Activated naive CD4-positive, alpha-beta T cell treated with anti-CD3 and anti-CD28 coated beads, Interleukin-2, amount 50 U/mL, for 24 hours (primary cell): Measurements from ENCODE around the gene COL28A1.
"Not testable (repeated sequence)": the region's sequence is repeated elsewhere in the genome, so short reads cannot be mapped to it uniquely, and the experiment has no call there.

Experiments used
- H3K27ac Mint-ChIP-seq: one replicate; pipeline ENCODE4 v1.8.0; 2021; ENCODE audit warnings: mild to moderate bottlenecking, mixed read lengths
- H3K27me3 Mint-ChIP-seq: one replicate; pipeline ENCODE4 v1.8.0; 2021; ENCODE audit warnings: mixed read lengths
- H3K36me3 Mint-ChIP-seq: one replicate; pipeline ENCODE4 v1.8.0; 2021; ENCODE audit warnings: mixed read lengths
- H3K4me1 Mint-ChIP-seq: one replicate; pipeline ENCODE4 v1.8.0; 2021; ENCODE audit warnings: mixed read lengths
- H3K4me3 Mint-ChIP-seq: one replicate; pipeline ENCODE4 v1.8.0; 2021; ENCODE audit warnings: mild to moderate bottlenecking, mixed read lengths
- H3K9me3 Mint-ChIP-seq: one replicate; pipeline ENCODE4 v1.8.0; 2021; ENCODE audit warnings: mixed read lengths

The COL28A1 gene

DNA sequence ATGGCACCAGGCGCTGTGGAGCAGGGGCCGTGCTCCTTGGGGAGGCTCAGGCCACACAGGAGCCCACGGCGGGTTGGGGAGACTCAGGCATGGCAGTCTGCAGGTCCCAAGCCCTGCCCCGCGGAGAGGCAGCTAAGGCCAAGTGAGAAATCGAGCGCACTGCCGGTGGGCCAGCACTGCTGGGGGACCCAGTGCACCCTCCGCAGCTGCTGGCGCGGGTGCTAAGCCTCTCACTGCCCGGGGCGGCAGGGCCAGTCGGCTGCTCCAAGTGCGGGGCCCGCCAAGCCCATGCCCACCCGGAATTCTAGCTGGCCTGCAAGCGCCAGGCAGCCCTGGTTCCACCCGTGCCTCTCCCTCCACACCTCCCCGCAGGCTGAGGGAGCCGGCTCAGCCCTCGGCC lies 57.1 kb downstream of the COL28A1 start:
- Mint-ChIP-seq H3K36me3 (no peaks in the 10 kb centered on the region), H3K27me3 (no peaks in the 10 kb centered on the region), H3K9me3 (no peaks in the 10 kb centered on the region), H3K4me1 (no peaks in the 10 kb centered on the region), H3K27ac (no peak overlapping the region), H3K4me3 (no peak overlapping the region)

DNA sequence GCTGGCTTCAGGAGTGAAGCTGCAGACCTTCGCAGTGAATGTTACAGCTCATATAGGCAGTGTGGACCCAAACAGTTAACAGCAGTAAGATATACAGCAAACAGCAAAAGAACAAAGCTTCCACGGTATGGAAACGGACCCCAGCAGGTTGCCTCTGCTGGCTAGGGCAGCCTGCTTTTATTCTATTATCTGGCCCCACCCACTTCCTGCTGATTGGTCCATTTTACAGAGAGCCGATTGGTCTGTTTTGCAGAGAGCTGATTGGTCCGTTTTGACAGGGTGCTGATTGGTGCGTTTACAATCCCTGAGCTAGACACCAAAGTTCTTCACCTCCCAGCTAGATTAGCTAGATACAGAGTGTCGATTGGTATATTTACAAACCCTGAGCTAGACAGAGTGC lies 58.0 kb downstream of the COL28A1 start:
- H3K4me3 Mint-ChIP-seq, H3K4me1 Mint-ChIP-seq, H3K27ac Mint-ChIP-seq, H3K9me3 Mint-ChIP-seq, H3K27me3 Mint-ChIP-seq, H3K36me3 Mint-ChIP-seq: not testable (repeated sequence)

DNA sequence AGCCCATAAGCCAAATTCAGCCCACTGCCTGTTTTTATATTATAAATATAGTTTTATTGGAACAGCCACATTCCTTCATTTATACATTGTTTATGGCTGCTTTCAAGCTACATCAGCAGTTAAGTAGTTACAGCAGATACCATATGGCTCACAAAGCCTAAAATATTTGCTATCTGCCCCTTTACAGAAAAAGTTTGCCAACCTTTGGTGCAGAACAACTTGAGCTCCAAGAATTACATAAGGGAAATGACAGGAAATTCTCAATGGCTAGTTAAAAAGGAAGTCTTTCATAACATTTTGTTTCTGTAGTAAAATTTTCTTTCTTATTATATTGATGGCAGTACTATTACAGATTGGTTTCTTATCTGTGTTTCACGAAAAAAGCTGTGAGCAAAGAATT lies 59.3 kb downstream of the COL28A1 start:
- Mint-ChIP-seq H3K4me3 (no peak overlapping the region), H3K4me1 (no peaks in the 10 kb centered on the region), H3K36me3 (no peaks in the 10 kb centered on the region), H3K27me3 (no peaks in the 10 kb centered on the region), H3K9me3 (no peaks in the 10 kb centered on the region), H3K27ac (no peak overlapping the region)

DNA sequence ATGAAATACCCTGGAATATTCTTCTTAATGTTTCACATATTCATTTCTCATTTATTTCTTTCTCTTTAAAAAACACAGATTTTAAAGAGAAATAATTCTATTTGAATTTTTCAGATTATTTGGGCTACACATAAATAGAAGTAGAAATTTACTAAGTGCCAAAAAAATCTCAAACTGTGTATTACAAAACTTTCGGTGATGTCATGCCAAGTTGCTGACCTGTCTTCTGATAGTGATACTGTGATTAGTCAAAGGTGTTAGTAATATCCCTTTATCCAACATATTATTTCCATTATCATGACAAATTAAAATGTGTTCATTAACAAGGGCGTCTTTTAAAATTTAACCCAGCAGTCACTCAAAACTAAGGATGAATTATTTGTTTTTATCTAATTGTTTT lies 60.1 kb downstream of the COL28A1 start:
- no peak overlapping the region for H3K27ac Mint-ChIP-seq
- H3K4me3 Mint-ChIP-seq, result no peak overlapping the region
- no peaks in the 10 kb centered on the region for H3K4me1 Mint-ChIP-seq
- no peaks in the 10 kb centered on the region for H3K36me3 Mint-ChIP-seq
- H3K27me3 Mint-ChIP-seq, result no peaks in the 10 kb centered on the region
- no peaks in the 10 kb centered on the region for H3K9me3 Mint-ChIP-seq

DNA sequence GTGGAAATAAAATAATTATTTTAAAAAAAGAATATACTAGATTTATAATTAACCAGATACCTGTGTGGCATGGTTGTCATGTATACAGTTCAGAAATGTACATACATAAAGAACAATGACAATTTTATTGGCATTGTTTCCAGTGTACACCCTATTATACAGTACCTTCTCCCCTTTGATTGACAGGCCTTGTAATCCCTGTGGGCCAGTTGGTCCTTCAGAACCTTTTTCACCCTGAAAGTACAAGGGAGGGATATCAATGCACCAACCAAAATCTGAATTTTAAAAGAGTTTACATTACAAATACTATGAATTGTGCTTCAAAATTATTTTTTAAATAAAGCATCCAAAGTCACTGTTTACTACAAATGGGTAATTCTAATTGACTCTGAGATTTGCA lies 61.2 kb downstream of the COL28A1 start:
- no peaks in the 10 kb centered on the region for H3K36me3 Mint-ChIP-seq
- H3K9me3 Mint-ChIP-seq, result no peaks in the 10 kb centered on the region
- H3K4me1 Mint-ChIP-seq, result no peaks in the 10 kb centered on the region
- H3K27me3 Mint-ChIP-seq, result no peaks in the 10 kb centered on the region
- no peak overlapping the region for H3K27ac Mint-ChIP-seq
- H3K4me3 Mint-ChIP-seq, result no peak overlapping the region

DNA sequence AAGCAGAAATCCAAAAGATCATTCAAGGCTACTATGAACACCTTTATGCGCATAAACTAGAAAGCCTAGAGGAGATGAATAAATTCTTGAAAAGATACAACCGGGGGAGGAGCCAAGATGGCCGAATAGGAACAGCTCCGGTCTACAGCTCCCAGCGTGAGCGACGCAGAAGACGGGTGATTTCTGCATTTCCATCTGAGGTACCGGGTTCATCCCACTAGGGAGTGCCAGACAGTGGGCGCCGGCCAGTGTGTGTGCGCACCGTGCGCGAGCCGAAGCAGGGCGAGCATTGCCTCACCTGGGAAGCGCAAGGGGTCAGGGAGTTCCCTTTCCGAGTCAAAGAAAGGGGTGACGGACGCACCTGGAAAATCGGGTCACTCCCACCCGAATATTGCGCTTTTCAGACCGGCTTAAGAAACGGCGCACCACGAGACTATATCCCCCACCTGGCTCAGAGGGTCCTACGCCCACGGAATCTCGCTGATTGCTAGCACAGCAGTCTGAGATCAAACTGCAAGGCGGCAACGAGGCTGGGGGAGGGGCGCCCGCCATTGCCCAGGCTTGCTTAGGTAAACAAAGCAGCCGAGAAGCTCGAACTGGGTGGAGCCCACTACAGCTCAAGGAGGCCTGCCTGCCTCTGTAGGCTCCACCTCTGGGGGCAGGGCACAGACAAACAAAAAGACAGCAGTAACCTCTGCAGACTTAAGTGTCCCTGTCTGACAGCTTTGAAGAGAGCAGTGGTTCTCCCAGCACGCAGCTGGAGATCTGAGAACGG lies 70.5 kb downstream of the COL28A1 start:
- H3K9me3 Mint-ChIP-seq, H3K27ac Mint-ChIP-seq, H3K27me3 Mint-ChIP-seq, H3K4me1 Mint-ChIP-seq, H3K4me3 Mint-ChIP-seq, H3K36me3 Mint-ChIP-seq: not testable (repeated sequence)

DNA sequence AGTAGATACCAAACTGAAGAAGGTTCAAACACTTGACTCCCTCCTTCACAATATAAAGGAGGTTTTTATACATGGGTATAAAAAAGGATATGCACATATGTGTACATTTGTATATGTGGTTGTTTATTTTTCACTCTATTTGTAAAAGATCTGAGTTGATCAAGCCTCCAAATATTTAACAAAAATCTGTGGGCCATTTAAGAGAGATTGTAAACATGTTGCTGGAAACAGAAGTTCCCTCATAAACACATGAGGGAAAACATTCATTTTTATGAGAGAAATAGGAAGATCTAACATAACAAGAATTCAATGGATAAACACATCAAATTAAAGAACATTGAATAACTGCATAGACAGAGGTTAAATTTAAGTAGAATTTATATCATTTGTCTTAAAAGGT lies 81.7 kb downstream of the COL28A1 start:
- Mint-ChIP-seq H3K36me3 (peaks cover 1% of the 10 kb centered on the region), H3K9me3 (peaks cover 6% of the 10 kb centered on the region), H3K4me1 (no peaks in the 10 kb centered on the region), H3K4me3 (no peak overlapping the region), H3K27me3 (no peaks in the 10 kb centered on the region), H3K27ac (no peak overlapping the region)

DNA sequence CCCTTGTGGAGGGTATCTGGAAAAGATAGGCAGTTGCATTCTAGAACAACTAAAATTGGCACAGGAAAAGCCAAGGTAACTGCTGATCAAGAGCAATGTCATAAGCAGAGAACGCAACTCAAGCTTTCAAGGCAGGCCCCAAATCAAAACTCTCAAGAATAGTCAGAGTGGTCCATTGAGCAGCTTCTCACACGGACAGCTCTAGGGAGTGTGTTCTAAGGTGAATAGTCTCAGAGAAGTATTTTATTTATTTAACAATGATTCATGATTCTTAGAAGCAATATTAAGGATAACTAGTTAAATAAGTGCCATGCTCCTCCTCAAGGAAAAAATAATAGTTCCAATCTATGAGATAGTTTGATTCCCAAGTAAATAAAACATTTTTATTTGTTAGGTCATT lies 83.0 kb downstream of the COL28A1 start:
- peaks cover 3% of the 10 kb centered on the region for H3K36me3 Mint-ChIP-seq
- no peak overlapping the region for H3K4me3 Mint-ChIP-seq
- no peaks in the 10 kb centered on the region for H3K4me1 Mint-ChIP-seq
- no peaks in the 10 kb centered on the region for H3K27me3 Mint-ChIP-seq
- no peak overlapping the region for H3K27ac Mint-ChIP-seq
- peaks cover 8% of the 10 kb centered on the region for H3K9me3 Mint-ChIP-seq

DNA sequence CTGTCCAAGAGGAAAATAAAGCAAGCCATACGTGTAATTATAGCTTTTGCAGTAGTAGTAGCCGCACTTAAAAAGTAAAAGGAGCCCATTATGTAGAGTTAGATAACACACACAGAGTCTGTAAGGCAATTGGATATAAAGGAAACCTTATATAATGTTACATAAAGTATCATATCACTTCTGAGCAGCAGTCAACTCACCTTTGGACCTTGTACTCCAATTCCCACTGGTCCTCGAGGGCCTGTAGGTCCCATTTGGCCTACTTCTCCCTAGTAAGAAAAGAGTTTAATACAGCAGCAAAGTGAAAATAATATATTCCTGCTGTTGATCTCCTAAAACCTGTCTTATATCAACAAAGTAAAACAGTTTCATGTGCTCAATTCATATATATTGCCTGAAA lies 83.6 kb downstream of the COL28A1 start:
- Mint-ChIP-seq H3K4me3 (no peak overlapping the region), H3K4me1 (no peaks in the 10 kb centered on the region), H3K9me3 (peaks cover 12% of the 10 kb centered on the region), H3K27ac (no peak overlapping the region), H3K27me3 (no peaks in the 10 kb centered on the region), H3K36me3 (peaks cover 5% of the 10 kb centered on the region)

DNA sequence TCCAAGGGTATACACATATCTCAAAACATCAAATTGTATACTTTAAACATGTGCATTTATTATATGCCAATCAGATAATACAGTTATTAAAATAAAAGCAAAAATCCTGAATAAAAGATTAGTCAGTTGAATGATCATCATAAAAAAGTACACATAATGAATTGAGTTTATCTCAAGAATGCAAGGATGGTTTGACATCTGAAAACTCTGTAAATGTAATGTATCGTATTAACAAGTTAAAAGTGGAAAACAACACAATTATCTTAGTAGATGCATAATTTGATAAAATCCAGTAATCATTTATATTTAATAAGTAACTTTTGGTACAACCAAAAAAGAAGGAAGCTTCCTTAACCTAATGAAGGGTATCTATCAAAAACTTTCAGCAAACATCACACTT lies 86.6 kb downstream of the COL28A1 start:
- H3K27me3 Mint-ChIP-seq, result no peaks in the 10 kb centered on the region
- H3K4me3 Mint-ChIP-seq, result no peak overlapping the region
- peaks cover 13% of the 10 kb centered on the region for H3K36me3 Mint-ChIP-seq
- H3K4me1 Mint-ChIP-seq, result peaks cover 4% of the 10 kb centered on the region
- H3K27ac Mint-ChIP-seq, result no peak overlapping the region
- H3K9me3 Mint-ChIP-seq, result peaks cover 17% of the 10 kb centered on the region

DNA sequence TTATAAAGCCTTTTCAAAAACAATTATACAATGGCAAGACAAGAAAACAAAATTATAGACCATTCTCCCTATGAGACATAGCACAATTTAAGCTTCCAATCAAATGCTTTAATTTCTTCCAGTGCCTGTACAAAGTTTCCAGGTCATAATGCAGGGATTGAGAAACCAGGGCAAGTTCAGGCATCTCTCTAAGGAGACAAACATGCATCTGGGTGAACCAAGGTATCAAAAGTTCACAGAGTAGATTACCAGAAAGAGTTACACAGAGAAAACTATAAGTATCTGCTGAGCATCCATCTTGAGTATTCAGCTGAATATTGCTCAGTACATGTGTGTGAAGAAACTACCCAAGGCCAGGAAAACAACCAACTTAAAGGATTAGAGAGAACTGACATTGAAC lies 89.1 kb downstream of the COL28A1 start:
- Mint-ChIP-seq H3K27me3 (no peaks in the 10 kb centered on the region), H3K4me1 (peaks cover 14% of the 10 kb centered on the region), H3K27ac (no peak overlapping the region), H3K4me3 (no peak overlapping the region), H3K9me3 (peaks cover 17% of the 10 kb centered on the region), H3K36me3 (peaks cover 13% of the 10 kb centered on the region)

DNA sequence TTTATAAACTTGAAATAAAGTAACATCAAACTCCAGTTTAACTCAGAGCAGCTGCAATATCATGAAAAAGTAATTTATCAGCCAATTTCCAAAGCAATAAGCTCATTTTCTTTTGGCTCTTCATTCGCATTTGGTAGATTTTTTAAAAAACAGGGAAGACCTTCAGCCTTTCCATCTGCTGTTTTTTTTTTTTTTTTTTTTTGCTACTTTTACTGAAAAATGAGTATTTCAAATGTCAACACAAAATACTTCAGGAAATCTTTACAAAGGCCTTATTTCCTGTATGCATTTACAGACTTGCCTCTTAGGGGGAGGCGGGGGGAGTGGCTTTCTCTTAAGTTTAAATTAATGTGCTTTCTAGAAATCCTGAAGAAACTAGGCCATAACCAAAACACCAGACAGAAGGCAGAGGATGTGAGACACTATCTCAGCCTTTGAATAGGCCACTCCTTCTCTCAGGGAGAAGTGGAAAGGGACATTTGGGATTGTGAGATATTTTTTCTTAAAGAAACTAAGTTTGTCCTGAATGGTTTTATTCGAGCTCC lies 91.8 kb downstream of the COL28A1 start:
- H3K9me3 Mint-ChIP-seq, result peaks cover 11% of the 10 kb centered on the region
- H3K27ac Mint-ChIP-seq, result no peak overlapping the region

DNA sequence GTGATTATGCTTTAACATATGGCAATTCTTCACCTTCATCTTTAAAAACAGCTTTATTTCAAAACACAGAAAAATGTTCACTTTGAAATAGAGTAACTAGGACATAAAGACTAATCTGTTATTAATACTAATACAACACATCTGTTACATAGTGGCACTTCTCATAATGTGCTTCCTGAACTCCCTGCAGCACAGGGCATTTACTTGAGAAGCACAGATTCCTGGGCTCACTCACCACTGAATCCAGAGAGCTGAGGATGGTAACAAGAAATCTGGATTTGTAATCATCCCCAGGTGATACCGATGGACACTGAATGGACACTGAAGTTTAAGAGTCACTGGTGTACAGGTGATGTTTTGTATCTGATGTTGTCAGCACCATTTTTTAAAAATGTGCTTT lies 96.1 kb downstream of the COL28A1 start:
- Mint-ChIP-seq H3K27me3 (no peaks in the 10 kb centered on the region), H3K27ac (no peak overlapping the region), H3K4me3 (no peak overlapping the region), H3K9me3 (no peaks in the 10 kb centered on the region), H3K4me1 (peaks cover 14% of the 10 kb centered on the region), H3K36me3 (no peaks in the 10 kb centered on the region)

More for the DNA sequence above, 91.8 kb downstream of the COL28A1 start:
- H3K36me3 Mint-ChIP-seq, result peaks cover 12% of the 10 kb centered on the region
- H3K4me3 Mint-ChIP-seq, result no peak overlapping the region
- peaks cover 14% of the 10 kb centered on the region for H3K4me1 Mint-ChIP-seq
- no peaks in the 10 kb centered on the region for H3K27me3 Mint-ChIP-seq

DNA sequence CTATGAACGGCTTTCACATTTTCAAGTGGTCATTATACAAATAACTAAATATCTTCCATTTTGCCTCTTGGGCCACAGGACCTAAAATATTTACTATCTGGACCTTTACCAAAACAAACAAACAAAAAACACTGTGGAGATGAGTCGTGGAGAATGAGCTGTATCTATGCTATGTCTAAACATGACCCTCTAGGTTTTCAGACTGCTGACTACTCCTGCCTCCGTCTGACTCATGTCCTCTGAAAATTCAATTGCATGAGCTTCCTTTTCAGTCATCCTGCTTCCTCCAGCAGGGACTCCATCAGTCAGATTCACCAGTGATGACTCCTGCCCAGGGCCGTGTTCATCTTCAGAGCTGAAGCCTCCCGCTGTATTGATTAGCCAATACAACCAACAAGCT lies 96.8 kb downstream of the COL28A1 start:
- Mint-ChIP-seq H3K4me3 (no peak overlapping the region), H3K9me3 (no peaks in the 10 kb centered on the region), H3K36me3 (no peaks in the 10 kb centered on the region), H3K4me1 (peaks cover 7% of the 10 kb centered on the region), H3K27ac (no peak overlapping the region), H3K27me3 (no peaks in the 10 kb centered on the region)

DNA sequence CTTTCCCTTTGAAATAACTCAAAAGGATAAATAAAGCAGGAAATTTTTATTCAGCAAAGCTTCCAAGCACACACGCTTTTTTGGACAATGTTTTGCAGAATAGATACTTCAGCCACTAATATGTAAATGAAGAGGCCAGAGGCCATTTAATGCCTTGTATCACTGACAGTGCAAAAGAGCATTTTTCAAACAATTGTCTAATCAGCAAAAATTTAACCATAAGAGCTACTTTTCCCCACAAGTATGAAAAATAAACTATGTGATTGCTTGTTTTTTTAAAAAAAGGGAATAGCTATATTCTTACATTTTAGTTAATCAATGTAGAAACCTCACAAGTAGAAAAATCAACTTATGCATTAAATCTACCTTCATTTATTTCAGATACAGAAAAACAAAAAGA lies 99.7 kb downstream of the COL28A1 start:
- no peaks in the 10 kb centered on the region for H3K4me1 Mint-ChIP-seq
- no peak overlapping the region for H3K27ac Mint-ChIP-seq
- no peaks in the 10 kb centered on the region for H3K9me3 Mint-ChIP-seq
- H3K27me3 Mint-ChIP-seq, result no peaks in the 10 kb centered on the region
- H3K4me3 Mint-ChIP-seq, result no peak overlapping the region
- H3K36me3 Mint-ChIP-seq, result no peaks in the 10 kb centered on the region

DNA sequence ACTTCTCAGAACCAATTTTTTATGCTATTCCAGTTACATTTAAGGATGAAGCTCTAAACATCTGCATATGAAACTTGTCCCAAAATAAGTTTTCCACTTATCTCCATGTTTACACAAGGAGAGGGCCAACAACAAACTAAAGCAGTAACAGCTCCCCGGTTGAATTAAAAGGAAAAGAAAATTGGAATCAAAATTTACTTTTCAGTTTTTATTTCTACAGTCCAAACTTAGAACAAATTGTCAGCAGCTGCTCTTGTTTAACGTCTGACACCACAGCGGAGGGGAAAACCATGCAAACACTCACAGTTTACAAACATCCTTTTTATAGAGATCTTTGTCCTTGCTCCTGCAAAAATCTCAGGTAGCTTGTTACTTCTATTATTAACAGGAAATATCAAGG lies 101.3 kb downstream of the COL28A1 start:
- Mint-ChIP-seq H3K9me3 (no peaks in the 10 kb centered on the region), H3K4me3 (no peak overlapping the region), H3K4me1 (no peaks in the 10 kb centered on the region), H3K27ac (no peak overlapping the region), H3K27me3 (no peaks in the 10 kb centered on the region), H3K36me3 (no peaks in the 10 kb centered on the region)

DNA sequence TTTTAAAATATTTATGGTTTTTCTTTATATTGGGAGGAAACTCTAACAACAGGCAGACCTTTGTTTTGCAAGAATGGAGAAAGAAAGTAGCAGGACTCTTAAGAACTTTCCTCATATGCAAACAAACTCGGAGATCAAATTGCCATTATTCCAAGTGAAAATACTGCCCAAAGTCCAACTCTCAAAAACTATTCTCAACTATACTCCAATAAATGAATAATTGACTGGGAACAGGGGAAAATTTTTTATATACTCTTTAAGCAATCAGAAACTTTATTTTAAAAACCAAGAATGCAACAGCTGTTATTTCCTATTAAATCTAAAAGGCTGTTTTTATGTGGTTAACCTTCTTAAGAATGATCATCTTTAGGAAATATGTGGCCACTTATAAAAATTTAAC lies 101.9 kb downstream of the COL28A1 start:
- Mint-ChIP-seq H3K27ac (no peak overlapping the region), H3K4me1 (no peaks in the 10 kb centered on the region), H3K27me3 (no peaks in the 10 kb centered on the region), H3K9me3 (no peaks in the 10 kb centered on the region), H3K4me3 (no peak overlapping the region), H3K36me3 (no peaks in the 10 kb centered on the region)
